Measurements from ENCODE around the gene LY6G6F. TPM values are rescaled to one million over a fixed set of nuclear protein-coding genes. Genes with fewer than 3 reads are reported as not detected.

The LY6G6F gene
- total RNA-seq (2022; extraction: Qiagen RNA extraction; ENCODE audit: low read depth) = not detected in 5 replicates

DNA sequence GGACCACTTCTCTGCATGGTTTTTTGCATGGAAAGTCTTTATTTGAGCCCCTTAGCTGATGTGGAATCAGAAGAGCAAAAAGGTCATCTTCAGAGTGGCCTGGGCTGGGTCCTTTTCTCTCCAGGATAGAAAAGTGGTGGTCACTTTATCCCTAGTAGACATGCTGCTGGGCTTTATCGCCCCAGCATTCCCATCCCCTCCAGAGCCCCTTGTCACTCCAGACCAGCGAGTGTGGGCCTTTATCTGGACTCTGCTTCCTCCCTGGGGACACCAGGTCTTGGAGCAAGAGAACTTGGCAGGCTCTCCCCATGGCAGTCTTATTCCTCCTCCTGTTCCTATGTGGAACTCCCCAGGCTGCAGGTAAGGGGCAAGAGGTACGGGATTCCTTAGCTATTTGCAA lies at the start of gene LY6G6F:
LY6G6F (plus strand) TSS at position 268 of the 400 bp plus-strand sequence; CDS start at position 309, 41 bp downstream.

GRCh38 chr6:31660381-31661261 lies 46.0 kb upstream of the LY6G6F start, which contains the start of gene C6orf47:
Gene C6orf47 (minus strand): TSS chr6:31660778. CDS start chr6:31659947, 831 bp downstream.

GRCh38 chr6:31664790-31665500 lies 41.7 kb upstream of the LY6G6F start, which contains the start of gene GPANK1:
Gene GPANK1 (minus strand): TSS chr6:31664997. CDS start chr6:31664478, 519 bp downstream.

GRCh38 chr6:31665501-31666336 lies 40.9 kb upstream of the LY6G6F start, which contains the start of gene CSNK2B:
Gene CSNK2B (plus strand): TSS chr6:31666080. CDS start chr6:31666832, 752 bp downstream.

DNA sequence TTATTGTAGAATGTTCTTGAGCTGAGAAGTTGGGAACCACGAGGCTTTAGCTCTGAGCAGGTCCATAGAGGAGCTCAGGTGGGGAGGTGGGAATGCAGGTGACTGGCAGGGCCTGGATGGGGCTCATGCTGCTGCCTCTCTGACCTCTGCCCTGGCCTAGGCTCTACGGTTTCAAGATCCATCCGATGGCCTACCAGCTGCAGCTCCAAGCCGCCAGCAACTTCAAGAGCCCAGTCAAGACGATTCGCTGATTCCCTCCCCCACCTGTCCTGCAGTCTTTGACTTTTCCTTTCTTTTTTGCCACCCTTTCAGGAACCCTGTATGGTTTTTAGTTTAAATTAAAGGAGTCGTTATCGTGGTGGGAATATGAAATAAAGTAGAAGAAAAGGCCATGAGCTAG lies 37.0 kb upstream of the LY6G6F start, which contains the start of gene LY6G5B:
LY6G5B (plus strand) TSS at position 301 of the 400 bp plus-strand sequence. CDS start 975 bp downstream, outside the sequence.

DNA sequence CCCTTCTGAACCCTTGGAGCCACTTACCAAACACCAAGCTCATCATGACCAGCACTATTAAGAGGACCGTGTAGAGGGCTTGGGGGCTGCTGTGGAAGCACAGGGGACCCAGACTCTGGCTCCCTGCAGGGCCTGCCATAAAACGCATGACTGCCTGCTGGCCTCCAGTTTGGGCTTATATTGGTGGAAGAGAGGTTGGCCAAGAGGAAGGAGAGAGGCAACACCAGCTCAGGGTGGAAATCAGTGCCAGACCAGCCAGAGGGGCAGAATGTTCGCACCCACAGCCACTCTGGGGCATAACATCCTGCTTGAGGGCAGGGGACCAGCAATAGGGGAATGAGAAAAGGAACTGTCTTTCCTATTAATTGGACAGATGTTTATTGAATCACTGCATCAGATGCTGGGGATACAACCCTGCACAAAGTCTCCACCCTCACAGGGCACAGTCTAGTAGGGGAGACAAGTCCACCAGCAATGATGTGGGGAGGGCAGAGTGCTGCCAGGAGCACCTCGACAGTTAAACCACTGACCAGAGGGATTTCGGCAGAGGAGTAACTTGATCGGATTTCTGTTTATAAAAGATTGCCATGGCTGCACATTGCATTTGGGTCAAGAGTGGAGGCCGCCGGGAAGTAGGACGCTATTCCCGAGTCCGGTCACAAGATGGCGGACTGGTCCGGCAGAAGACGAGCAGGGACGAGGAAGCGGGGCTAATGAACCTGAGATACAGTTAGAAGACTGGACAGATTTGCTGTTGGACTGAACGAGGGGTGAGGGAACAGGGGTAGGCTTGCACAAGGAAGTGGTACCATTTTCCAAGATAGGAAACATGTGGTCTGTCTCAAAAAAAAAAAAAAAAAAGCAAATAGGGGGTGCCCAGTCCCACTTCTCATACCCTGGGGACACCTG lies 26.2 kb upstream of the LY6G6F start, which contains the start of gene LY6G5C:
LY6G5C (minus strand) TSS at position 842 of the 909 bp plus-strand sequence; CDS start at position 148, 694 bp downstream.

GRCh38 chr6:31702819-31703716 lies 3.6 kb upstream of the LY6G6F start, which contains the start of gene ABHD16A:
Gene ABHD16A (minus strand): TSS chr6:31703324. CDS start chr6:31703281, 43 bp downstream.

DNA sequence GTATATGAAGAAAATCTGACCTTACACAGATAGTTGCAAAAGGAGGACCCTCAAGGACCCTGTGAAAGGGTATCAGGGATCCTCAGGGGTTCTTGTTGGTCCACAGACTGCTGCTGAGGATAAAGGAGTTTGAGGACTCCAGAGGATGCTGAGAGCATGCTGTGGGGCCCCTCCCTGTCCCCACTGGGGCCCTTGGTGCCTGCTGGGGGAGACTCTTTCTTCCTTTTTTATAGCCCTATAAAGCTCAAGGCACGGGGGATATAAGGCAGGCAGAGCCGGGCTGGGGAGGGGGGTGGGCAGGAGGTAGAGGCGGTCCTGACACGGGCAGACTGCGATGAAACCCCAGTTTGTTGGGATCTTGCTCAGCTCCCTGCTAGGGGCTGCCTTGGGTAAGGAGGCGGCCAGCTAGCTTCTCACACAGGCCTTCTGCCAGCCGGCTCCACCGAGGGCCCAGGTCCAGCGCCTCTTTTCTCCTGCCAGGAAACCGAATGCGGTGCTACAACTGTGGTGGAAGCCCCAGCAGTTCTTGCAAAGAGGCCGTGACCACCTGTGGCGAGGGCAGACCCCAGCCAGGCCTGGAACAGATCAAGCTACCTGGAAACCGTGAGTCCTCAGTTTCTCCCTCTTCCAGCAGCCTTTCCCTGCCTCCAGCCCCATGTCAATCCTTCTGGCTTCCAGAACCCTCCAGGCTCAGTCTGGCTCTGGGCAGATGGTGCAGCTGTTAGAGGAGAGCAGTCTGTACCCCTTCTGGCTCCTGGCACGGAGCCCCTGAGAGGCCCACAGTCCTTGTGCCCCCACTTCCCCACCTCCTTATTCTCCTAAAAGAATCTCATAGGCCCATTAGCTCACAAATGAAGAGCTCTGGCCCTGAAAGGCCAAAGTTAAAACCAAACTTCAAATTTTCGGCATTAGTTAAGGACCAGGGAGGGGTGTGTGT lies 8.6 kb downstream of the LY6G6F start, which contains the start of gene LY6G6D:
LY6G6D (plus strand) TSS at position 327 of the 937 bp plus-strand sequence; CDS start at position 335, 8 bp downstream.

GRCh38 chr6:31721351-31722020 lies 14.8 kb downstream of the LY6G6F start, which contains the start of gene LY6G6C:
Gene LY6G6C (minus strand): TSS chr6:31721746. CDS start chr6:31721679, 67 bp downstream.

DNA sequence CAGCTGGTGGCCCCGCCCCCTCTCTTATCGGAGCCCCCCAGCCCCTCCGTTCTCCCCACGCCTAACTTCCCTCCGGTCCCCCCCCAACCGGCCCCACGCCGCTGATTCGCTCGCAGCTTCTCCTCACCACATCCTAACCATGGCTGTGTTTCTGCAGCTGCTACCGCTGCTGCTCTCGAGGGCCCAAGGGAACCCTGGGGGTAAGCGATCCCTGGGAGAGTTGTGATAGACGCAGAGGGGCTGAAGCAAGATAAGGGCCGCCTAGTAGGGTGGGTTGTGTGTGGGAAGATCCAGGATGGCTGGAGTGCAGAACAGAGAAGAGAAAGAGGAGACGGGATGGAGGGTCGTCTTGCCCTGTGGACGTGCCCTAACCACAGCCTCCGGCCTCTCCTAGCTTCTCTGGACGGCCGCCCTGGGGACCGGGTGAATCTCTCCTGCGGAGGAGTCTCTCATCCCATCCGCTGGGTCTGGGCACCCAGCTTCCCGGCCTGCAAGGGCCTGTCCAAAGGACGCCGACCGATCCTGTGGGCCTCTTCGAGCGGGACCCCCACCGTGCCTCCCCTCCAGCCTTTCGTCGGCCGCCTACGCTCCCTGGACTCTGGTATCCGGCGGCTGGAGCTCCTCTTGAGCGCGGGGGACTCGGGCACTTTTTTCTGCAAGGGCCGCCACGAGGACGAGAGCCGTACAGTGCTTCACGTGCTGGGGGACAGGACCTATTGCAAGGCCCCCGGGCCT lies 16.7 kb downstream of the LY6G6F start, which contains the start of gene MPIG6B:
MPIG6B (plus strand) TSS at position 129 of the 735 bp plus-strand sequence; CDS start at position 140, 11 bp downstream.

DNA sequence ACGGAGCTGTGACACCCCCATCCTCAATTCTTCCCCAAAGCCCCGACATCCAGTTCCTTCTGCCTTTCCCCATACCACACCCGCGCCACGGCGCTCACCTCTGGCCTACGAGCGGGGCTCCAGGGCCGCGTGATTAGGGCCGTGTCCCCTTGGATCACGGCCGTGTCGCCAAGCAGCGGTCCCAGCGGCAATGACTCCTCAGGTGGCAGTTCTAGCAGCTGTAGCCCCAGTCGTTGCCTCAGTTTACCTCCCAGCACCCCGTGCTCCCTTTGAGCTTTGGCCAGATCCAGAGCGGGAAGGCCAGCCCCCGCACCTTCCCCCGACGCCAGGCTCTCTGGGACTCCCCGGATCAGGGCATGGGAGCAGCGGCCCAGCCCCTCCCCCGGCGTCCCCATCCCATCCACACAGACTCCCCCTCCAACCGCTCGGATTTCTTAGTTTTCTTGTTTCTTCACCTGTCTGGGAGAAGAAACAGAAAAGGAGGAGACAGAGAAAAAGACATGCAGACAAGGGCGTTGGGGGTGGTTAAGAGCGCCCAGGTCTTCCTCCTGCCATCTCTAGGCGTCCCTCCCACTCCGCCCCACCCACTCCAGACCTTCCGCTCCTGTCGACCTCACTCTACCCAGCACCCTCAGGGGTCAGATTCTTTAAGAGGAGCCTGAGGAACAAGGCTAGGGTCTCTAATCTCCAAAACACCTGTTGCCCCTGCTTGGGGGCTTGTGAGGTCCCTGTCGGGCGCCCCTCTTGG lies 22.3 kb downstream of the LY6G6F start, which contains the start of gene DDAH2:
DDAH2 (minus strand) TSS at position 533 of the 748 bp plus-strand sequence; CDS start at position 395, 138 bp downstream.

GRCh38 chr6:31736021-31736767 lies 29.5 kb downstream of the LY6G6F start, which contains the start of gene CLIC1:
Gene CLIC1 (minus strand): TSS chr6:31736530. CDS start chr6:31736300, 230 bp downstream.

DNA sequence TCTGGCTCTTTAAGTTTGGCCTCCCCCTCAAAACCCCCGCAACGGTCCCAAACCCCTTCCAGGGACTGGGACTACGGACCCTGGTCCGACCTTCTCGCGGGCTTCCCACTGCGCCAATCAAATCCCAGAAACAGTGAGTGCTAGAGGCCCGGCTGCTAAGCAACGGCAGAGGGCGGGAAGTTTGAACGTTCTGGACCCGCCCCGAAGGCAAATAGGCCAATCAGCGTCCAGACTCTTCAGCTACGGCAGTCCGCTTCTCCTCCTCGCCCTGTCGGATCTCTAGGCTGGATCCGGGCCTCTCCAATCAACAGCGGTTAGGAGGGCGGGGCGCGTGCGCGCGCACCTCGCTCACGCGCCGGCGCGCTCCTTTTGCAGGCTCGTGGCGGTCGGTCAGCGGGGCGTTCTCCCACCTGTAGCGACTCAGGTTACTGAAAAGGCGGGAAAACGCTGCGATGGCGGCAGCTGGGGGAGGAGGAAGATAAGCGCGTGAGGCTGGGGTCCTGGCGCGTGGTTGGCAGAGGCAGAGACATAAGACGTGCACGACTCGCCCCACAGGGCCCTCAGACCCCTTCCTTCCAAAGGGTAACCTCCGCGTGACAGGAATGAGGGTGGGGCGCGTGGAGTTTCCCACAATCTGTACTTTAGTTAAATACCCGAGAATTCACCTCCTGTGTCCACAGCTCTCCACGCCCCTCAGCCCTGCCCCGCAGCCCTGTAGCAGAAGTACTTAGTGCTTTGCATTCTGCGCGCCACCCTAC lies 33.2 kb downstream of the LY6G6F start, which contains the start of gene MSH5:
MSH5 (plus strand) TSS at position 367 of the 758 bp plus-strand sequence. CDS start 462 bp downstream, outside the sequence.

All from A549 treated with GW870086 at 1 μM for 4 hours (cell line).